Stimulated activated CD4-positive, alpha-beta T cell treated with anti-CD3 and anti-CD28 coated beads, Interleukin-2, amount 100 ng/mL, for 24 hours (primary cell): ENCODE data around the gene TNKS1BP1.
"Not testable (repeated sequence)": the region's sequence is repeated elsewhere in the genome, so short reads cannot be mapped to it uniquely, and the experiment has no call there.

ENCODE experiments used
- DNase-seq, 2 donors: peaks; one replicate each; pipeline ENCODE4 v3.0.0-alpha.2; 2020

Gene TNKS1BP1

GRCh38 chr11:57324886-57325734 is at the start of gene TNKS1BP1:
Gene TNKS1BP1 (minus strand): TSS chr11:57324952. CDS start chr11:57321885, 3,067 bp downstream.
- DNase-seq: peak; percentile 92

GRCh38 chr11:57373146-57373545 is 48.4 kb upstream of the TNKS1BP1 start:
- no peak for DNase-seq

- DNase-seq: no peak
Observed at GRCh38 chr11:57370941-57371340, 46.2 kb upstream of the TNKS1BP1 start.

- no peak for DNase-seq
Observed at GRCh38 chr11:57370251-57370650, 45.5 kb upstream of the TNKS1BP1 start.

- no peak for DNase-seq
Observed at GRCh38 chr11:57368845-57369232, 44.1 kb upstream of the TNKS1BP1 start.

GRCh38 chr11:57368106-57368844 is 43.5 kb upstream of the TNKS1BP1 start:
- no peak for DNase-seq

GRCh38 chr11:57364851-57365660 is 40.3 kb upstream of the TNKS1BP1 start:
- no peak for DNase-seq

GRCh38 chr11:57363131-57364080 is 38.7 kb upstream of the TNKS1BP1 start:
- no peak for DNase-seq

- DNase-seq: no peak
Observed at GRCh38 chr11:57361926-57362325, 37.2 kb upstream of the TNKS1BP1 start.

GRCh38 chr11:57361420-57361819 is 36.7 kb upstream of the TNKS1BP1 start:
- DNase-seq: not testable (repeated sequence)

- no peak for DNase-seq
Observed at GRCh38 chr11:57360991-57361390, 36.2 kb upstream of the TNKS1BP1 start.

- no peak for DNase-seq
Observed at GRCh38 chr11:57359896-57360690, 35.3 kb upstream of the TNKS1BP1 start.

GRCh38 chr11:57359396-57359795 is 34.6 kb upstream of the TNKS1BP1 start:
- DNase-seq: no peak

GRCh38 chr11:57358991-57359390 is 34.2 kb upstream of the TNKS1BP1 start:
- no peak for DNase-seq

- DNase-seq: no peak
Observed at GRCh38 chr11:57358543-57358961, 33.8 kb upstream of the TNKS1BP1 start.

GRCh38 chr11:57357856-57358255 is 33.1 kb upstream of the TNKS1BP1 start:
- no peak for DNase-seq

GRCh38 chr11:57357310-57357709 is 32.6 kb upstream of the TNKS1BP1 start:
- DNase-seq: no peak

GRCh38 chr11:57356268-57356667 is 31.5 kb upstream of the TNKS1BP1 start:
- DNase-seq: no peak

- DNase-seq: no peak
Observed at GRCh38 chr11:57354699-57355098, 29.9 kb upstream of the TNKS1BP1 start.

GRCh38 chr11:57353852-57354251 is 29.1 kb upstream of the TNKS1BP1 start:
- no peak for DNase-seq

- no peak for DNase-seq
Observed at GRCh38 chr11:57353446-57353845, 28.7 kb upstream of the TNKS1BP1 start.
